Esophagus muscularis mucosa (tissue), 4 donors: Measurements from ENCODE around the gene ROPN1. TPM values are rescaled to one million over a fixed set of nuclear protein-coding genes. Genes with fewer than 3 reads are reported as not detected.
A peak's percentile ranks its signal among the peaks of the same experiment; 100 is the strongest.

ENCODE experiments used
- DNase-seq: peaks from one replicate; pipeline ENCODE4 v3.0.0-alpha.2; 2017; ENCODE audit errors: extremely low spot score
- H3K27ac ChIP-seq, 4 donors: fragments of 200-600 bp; sonication (generic); replicated peaks in 1 of 4; 1 replicate in 3 of 4; 2 replicates in 1 of 4; pipeline ENCODE4 v1.5.1; 2016 to 2019; ENCODE audit warnings: mild to moderate bottlenecking in 1 of 4
- H3K27me3 ChIP-seq, 4 donors: fragments of 200-600 bp; sonication (generic); one replicate each; pipeline versions ENCODE4 v1.5.1 to v1.6.0; 2016 to 2019
- H3K36me3 ChIP-seq, 4 donors: fragments of 200-600 bp; sonication (generic); one replicate each; pipeline ENCODE4 v1.5.1; 2016 to 2019
- H3K4me1 ChIP-seq, 4 donors: fragments of 200-600 bp; sonication (generic); one replicate each; pipeline ENCODE4 v1.5.1; 2016 to 2019
- H3K4me3 ChIP-seq, 4 donors: fragments of 200-600 bp; sonication (generic); 1 replicate in 2 of 4; 2 replicates in 2 of 4; pipeline ENCODE4 v1.5.1; 2016 to 2019; ENCODE audit warnings: mild to moderate bottlenecking in 4 of 4, moderate library complexity in 1 of 4
- H3K9me3 ChIP-seq, 4 donors: fragments of 200-600 bp; sonication (generic); 1 replicate in 3 of 4; 2 replicates in 1 of 4; pipeline ENCODE4 v1.5.1; 2016 to 2019
- CTCF ChIP-seq, 3 experiments: fragments of 200-600 bp in 2 of 3; fragments of 450-650 bp in 1 of 3; sonication (generic) in 2 of 3; IDR thresholded peaks; one replicate each; pipeline ENCODE4 v1.5.1; 2017 to 2019; ENCODE audit warnings: antibody characterized with exemption in 3 of 3, mild to moderate bottlenecking in 2 of 3, moderate library complexity in 1 of 3
- EP300 ChIP-seq: sonication (generic); formaldehyde crosslinking; IDR thresholded peaks from one replicate; pipeline ENCODE4 v1.6.1; 2017; ENCODE audit warnings: antibody characterized with exemption
- POLR2A ChIP-seq: fragments of 450-650 bp; IDR thresholded peaks from one replicate; pipeline ENCODE4 v1.6.1; 2017; ENCODE audit warnings: antibody characterized with exemption, moderate library complexity, mild to moderate bottlenecking, low read depth
- POLR2AphosphoS5 ChIP-seq, 2 donors: sonication (generic); formaldehyde crosslinking; IDR thresholded peaks; one replicate each; pipeline ENCODE4 v1.6.1; 2017; ENCODE audit warnings: antibody characterized with exemption in 2 of 2
- WGBS: methylation state at CpG from one replicate; pipeline ENCODE4 v1.1.5; 2018; 5-methylcytosine and 5-hydroxymethylcytosine counted together
- intact Hi-C: fragments of 100-400 bp; cut with DNase I; formaldehyde crosslinking; loops from one replicate; pipeline ENCODE4 v1.15.1; 2023
- total RNA-seq, 4 donors: library from RNA; depleted of rRNA; stranded (reverse); fragments of >200 nt; gene quantifications; one replicate each; pipeline versions ENCODE4 v1.1.0 to v1.2.1, GENCODE V29; 2016

The ROPN1 gene
- total RNA-seq, 4 donors from 2014 or later = not detected

GRCh38 chr3:123961508-123961856 is 30.4 kb downstream of the ROPN1 start:
- Histone ChIP-seq H3K36me3 (peaks cover 0 to under 1% (median 0%) of the 10 kb centered on the region in 4 donors), H3K4me3 (peak overlapping the region; percentile 64 to 81 (median 71)), H3K9me3 (no peaks in the 10 kb centered on the region), H3K27ac (peak overlapping the region; percentile 79 to 90 (median 84)), H3K4me1 (peaks cover 9 to 21% (median 13%) of the 10 kb centered on the region in 4 donors), H3K27me3 (no peaks in the 10 kb centered on the region)
- intact Hi-C loops = loop anchor here (10.0 kb wide), 1 partner anchor 77 kb away; the partner anchor contains the start of gene MYLK
- 7% methylated on average over 15 of the region's 15 CpGs for WGBS
- TF ChIP-seq POLR2A (no peak), POLR2AphosphoS5 (IDR thresholded peaks at IDR 0.05) (no peak), EP300 (no peak), CTCF (IDR thresholded peaks at IDR 0.05) (no peak)
- no peak for DNase-seq

GRCh38 chr3:123960781-123961507 is 31.0 kb downstream of the ROPN1 start, which contains the start of gene CCDC14:
Gene CCDC14 (minus strand): TSS chr3:123961229. CDS start chr3:123961173, 56 bp downstream.
- Histone ChIP-seq H3K4me1 (peaks cover 9 to 21% (median 13%) of the 10 kb centered on the region in 4 donors), H3K27ac (peak within 1 kb of the TSS; percentile 79 to 90 (median 84)), H3K36me3 (peaks cover 0 to 6% (median 0%) of the 10 kb centered on the region in 4 donors), H3K27me3 (no peaks in the 10 kb centered on the region), H3K9me3 (no peaks in the 10 kb centered on the region), H3K4me3 (peak within 1 kb of the TSS; percentile 64 to 81 (median 71))
- peak; percentile 97 for DNase-seq
- intact Hi-C loops = loop anchor here (10.0 kb wide), 1 partner anchor 76 kb away; the partner anchor contains the start of gene MYLK
- under 1% methylated on average over 38 of the region's 55 CpGs for WGBS
- TF ChIP-seq POLR2AphosphoS5 (IDR thresholded peaks at IDR 0.05) (peak; percentile 89 to 91), CTCF (IDR thresholded peaks at IDR 0.05) (no peak)

- Histone ChIP-seq H3K4me3 (no peak overlapping the region), H3K4me1 (peaks cover 0 to 4% (median 0%) of the 10 kb centered on the region in 4 donors), H3K27ac (no peak overlapping the region), H3K9me3 (no peaks in the 10 kb centered on the region), H3K27me3 (no peaks in the 10 kb centered on the region), H3K36me3 (peaks cover 11 to 52% (median 27%) of the 10 kb centered on the region in 4 donors)
- no peak for DNase-seq
- 96% methylated on average over 4 of the region's 4 CpGs for WGBS
- TF ChIP-seq EP300 (no peak), POLR2A (no peak), CTCF (IDR thresholded peaks at IDR 0.05) (no peak), POLR2AphosphoS5 (IDR thresholded peaks at IDR 0.05) (no peak)
- intact Hi-C loops = no loop called here
Measured at GRCh38 chr3:123953735-123954134, 38.2 kb downstream of the ROPN1 start.

GRCh38 chr3:123952844-123953520 is 38.9 kb downstream of the ROPN1 start:
- 90% methylated on average over 3 of the region's 4 CpGs for WGBS

More at GRCh38 chr3:123952844-123953520, 38.9 kb downstream of the ROPN1 start:
- Histone ChIP-seq H3K9me3 (no peaks in the 10 kb centered on the region), H3K4me3 (no peak overlapping the region), H3K27me3 (no peaks in the 10 kb centered on the region), H3K4me1 (no peaks in the 10 kb centered on the region), H3K36me3 (peaks cover 14 to 60% (median 35%) of the 10 kb centered on the region in 4 donors), H3K27ac (no peak overlapping the region)
- intact Hi-C loops = no loop called here
- no peak for DNase-seq
- no peak for TF ChIP-seq POLR2AphosphoS5 (IDR thresholded peaks at IDR 0.05)
- TF ChIP-seq CTCF (IDR thresholded peaks at IDR 0.05) = no peak
- TF ChIP-seq EP300 = no peak
- no peak for TF ChIP-seq POLR2A
